Hematopoietic multipotent progenitor cell treated with erythropoietin and hydrocortisone succinate and interleukin-3 and kit ligand, for 17 days (in vitro differentiated cells): ENCODE results near the gene KCNK3.

Experiments
- DNase-seq: peaks from one replicate; pipeline ENCODE4 v3.0.0-alpha.2; 2015; ENCODE audit warnings: low spot score

Gene KCNK3

DNA sequence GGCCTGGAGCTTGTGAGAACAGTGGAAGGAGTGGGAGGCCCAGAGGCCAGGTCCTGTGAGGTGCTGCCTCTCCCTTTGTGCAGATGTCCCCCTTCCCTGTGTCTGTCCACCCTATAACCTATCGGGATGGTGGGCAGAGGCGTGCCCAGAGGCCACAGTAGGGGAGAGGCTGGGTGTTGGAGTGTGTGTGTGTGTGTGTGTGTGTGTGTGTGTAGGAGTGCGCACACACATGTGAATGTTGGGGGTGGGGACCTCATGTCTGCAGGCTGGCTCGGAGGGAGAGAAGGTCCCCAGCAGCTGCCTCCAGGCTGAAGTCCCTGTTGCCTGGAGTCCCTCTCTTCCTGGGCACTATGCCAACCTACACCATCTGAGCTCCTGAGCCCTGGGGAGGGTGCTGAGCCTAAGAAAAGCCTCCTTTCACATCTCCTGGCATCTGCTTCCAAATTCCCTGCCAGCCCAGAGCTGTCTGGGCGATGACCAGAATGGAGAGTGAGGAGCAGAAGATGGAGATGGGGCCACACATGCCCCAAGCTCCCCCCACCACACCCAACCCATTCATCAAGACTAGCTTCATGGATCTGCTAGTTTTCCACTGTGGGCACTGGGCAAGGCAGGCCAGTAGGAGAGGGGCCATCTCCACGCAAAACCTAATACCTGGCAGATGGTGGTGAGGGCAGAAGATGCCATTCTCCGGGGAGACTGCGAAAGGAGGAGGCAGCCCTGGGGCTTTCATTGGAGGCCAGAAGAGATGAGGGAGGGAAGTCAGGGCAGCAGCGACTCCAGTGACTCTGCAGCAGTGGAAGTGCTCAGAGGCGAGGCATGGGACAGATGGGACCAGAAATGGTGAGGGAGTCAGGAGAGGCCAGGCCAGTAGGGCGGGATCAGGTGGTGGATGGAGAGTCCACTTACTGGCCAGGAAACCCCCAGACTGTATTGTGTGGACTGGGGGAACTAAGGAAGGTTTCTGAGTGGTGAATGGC is 20.3 kb downstream of the KCNK3 start:
- DNase-seq, result no peak

DNA sequence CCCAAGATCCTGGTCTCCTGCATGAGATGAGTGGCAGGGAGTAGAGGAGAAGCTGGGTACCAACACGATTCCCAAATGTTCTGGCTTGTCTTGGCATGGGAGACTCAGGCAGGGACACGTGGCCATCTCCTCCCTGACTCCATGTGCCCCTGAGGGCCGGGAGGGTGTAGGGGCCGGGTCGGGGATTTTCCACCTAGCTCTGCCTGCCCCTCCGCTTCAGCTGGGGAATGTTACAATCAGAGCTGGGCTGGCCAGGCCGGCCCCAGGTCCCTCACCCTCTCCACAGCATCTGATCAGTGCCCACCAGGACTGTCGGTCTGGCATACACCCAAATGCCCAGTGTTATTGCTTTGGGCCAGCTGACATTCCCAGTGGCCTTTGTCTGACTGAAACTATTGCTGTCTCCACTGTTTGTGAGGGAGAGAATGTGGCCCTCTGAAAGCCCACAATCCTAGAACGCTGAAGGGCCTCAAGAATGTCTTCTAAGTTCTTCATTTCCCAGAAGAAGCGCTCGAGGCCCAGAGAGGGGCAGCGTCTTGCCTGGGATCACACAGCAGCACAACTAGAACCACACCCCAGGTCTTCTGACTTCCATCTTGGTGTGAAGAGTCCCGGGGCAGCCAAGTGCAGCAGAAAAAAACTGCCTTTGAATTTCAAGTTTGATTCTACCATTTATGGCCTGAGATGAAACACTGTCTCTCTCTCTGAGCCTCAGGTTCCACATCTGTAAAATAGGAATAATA is 23.2 kb downstream of the KCNK3 start:
- no peak for DNase-seq

DNA sequence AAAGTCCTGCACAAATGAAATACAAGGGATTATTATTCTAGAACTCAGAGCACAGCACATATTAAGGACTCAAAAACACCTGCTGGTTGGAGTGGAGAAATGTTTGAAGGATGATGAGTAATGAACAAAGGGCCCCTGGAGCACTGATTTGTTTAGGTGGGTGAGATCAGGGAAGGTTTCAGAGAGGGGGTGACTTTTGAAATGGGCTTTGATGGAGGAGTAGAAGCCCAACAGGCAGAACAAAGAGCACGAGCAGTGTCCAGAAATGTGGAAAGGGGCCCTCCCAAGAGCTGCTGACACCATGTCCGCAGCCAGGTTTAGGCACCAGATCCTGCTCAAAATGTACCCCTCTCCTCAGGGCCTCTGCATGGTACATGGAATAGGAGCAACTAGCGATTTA is 23.8 kb downstream of the KCNK3 start:
- no peak for DNase-seq

DNA sequence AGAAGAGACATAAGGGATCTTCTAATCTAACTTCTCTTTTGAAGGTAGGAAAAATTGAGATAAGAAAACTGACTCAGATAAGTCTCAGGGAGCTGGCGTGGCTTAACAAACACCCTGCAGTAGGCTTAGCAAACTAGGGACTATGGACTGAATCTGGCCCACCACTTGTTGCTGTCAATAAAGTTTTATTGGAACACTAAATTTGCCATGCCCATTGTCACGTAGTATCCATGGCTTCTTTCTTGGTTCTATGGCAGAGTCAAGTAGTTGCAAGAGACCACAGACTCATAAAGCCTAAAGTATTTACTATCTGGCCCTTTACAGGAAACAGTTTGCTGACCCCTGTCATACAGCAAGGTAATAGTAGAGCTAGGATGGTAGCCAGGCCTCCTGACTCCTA is 24.2 kb downstream of the KCNK3 start:
- DNase-seq, result no peak

DNA sequence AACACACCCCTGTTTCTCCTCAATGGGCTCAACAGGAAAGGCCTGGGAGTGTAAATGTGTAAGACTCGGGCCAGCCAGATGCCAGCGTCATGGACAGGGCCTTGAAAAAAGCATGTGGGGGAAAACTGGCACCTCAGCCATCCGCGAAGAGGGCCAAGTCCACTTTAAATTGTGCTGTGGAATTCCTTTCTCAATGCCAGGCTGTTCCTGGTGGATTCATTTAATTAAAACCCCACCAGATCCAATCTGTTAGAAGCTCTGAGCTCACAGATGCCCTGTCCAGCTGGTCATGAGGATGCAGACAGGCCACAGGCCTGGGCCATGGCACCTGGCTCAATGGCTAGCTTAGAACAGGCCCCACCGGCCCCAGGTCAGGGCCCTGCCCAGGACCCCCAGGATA is 24.8 kb downstream of the KCNK3 start:
- DNase-seq, result no peak

DNA sequence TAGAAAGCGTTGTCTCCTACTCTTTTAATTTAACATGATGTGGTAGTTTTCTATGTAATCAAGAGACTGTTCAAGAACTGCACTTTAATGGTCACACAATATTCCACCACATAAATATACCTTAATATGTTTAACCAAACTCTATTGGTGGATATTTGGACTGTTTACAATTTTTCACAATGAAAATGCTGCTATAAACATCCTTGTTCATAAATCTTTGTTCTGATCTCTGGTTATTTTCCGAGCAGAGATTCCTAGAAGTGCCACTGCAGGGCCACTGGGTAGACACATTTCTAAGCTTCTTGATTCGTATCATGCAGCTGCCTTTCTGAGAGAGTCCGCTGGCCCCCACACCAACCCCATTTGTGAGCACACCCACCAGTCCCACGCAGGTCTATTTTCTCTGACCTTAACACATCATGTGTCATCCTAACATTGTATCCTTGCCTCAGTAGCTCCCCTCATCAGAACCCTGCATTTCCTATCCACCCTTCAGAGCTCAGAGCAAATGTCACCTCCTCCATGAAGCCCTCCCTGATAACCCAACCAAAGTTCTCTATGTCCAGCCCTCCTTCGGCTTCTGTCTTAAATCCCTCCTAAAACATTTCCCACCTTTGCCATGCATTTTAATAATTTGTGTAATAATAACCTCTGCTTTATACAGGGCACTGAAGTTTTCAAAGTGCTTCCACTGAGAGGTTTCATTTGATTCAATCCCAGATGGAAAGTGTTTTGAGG is 26.6 kb downstream of the KCNK3 start:
- DNase-seq, result no peak

DNA sequence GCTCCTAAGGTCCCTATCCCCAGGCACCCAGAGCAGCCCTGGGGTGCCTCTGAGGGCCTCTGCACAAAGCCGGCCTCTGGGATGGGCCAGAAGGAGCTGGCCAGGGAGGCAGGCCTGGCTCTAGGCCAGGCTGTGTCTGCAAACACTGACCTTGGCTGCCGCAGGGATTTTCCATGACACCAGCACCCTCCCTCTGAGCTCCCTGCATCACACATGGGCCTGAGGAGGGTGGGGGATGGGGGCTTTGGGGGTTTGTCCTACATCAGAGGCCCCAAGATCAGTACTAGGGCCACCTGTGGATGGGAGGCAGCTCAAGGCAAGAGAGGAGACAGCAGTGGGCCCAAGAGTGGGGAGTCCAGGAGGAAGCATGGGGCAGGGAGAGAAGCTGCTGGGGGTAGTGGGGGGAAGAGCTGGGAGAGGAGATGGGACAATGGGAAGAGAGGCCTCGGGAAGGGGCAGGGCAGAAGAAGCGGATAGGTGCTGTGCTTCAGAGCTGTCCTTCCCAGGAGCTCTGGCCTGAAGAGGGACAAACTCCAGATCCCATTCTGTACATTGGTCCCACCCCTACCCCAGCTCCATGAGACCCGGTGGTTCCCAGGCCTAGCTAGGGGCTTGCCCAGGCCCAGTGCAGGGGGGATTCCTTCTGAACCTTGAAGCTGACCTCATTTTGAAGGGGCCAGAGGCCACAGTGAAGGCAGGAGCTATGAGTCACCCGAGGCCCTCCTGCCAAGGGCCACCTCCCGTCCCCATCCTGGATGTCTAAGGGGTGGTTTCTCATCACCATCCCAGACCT is 28.0 kb downstream of the KCNK3 start:
- no peak for DNase-seq

DNA sequence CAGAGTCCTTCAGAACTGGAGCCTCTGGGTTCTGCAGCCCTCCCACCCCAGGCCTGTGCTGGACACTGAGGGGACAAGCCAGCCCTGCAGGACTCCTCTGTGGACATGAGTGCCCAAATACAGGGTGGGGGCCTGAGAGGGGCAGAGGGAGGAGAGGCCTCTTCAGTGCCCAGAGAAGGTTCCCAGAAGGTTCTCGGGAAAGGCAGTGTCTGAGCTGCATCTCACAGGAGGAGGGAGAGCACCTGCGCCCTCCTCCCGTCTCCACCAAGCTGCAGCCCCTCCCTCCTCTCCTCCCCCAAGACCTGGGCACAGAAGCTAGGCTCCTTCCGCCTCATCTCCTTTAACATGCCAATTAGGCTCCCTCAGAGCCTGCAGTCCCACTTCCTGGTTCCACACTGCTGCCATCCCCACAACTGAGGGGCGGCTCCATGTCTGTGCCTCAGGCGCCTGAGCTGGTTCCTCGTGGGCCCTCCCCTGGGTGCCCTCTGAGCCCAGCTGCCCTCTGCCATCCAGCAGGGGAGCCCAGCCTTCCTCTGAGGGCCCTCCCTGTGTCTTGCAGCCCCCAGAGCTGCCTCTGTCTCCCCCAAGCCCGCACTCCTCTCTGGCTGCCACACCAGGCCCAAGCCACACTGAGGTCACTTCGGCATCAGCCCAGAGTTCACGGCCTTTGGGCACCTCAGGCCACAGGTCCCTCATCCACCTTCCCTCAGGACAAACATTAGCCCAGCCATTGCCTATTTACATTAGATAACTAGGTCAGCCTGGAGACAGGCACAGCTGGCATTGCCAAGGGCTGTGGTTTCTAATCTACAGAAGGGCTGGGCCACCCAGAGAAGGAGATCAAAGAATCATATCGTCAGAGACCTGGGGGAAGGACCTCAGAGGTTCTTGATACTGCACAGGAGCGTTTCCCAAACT is 28.9 kb downstream of the KCNK3 start:
- DNase-seq, result no peak

DNA sequence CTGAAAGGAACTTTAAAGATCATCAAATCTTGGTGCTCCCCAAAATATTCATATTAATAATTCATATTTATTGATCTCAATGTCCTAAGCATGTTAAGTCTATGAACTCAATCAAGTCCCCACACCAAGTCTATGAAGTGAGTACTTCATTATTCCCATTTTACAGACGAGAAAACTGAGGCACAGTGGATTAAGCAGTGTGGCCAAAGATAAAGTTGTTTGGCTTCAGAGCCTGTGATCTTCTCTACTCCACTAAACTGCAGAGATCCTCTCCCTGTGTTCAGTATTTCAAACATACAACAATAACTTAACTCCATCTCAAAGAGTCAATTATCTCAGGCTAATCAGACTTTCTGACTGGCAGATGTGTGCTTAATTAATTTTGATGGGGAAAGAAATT is 29.8 kb downstream of the KCNK3 start:
- DNase-seq, result no peak

DNA sequence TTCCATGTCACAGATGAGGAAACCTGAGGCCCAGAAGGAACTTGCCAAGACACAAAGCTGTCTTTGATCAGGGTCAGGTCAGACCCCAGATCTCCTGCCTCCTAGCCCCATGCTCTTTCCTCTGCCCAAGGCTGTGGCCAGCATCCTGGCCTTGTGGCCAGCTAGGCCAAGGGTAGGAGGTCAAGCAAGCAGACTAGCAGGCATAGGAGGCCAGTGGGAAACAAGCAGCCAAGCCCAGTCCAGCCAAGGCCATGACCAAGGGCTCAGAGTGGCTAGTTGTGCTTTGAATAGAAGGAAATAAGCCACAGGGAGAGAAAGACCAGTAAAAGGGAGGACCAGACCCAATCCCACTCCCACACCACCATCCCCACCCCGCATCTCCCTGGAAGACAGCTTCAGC is 30.4 kb downstream of the KCNK3 start:
- DNase-seq, result no peak

DNA sequence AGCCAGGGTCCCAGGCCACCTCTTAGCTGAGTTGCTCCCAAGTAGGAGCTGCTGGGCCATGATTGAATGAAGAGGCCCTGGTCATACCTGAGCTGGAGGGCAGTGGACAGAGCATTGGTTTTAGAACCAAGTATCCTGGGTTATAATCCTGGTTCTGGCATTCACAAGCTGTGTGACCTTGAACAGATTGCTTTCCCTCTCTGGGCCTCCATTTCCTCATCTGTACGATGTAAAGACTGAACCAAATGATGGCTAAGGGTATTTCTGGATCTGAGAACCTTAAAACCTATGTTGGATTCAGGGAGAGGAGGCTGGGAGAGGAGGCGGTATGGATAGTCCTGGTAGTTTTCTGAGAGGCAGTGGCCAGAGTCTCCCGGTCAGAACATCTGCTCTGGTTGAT is 31.0 kb downstream of the KCNK3 start:
- no peak for DNase-seq

DNA sequence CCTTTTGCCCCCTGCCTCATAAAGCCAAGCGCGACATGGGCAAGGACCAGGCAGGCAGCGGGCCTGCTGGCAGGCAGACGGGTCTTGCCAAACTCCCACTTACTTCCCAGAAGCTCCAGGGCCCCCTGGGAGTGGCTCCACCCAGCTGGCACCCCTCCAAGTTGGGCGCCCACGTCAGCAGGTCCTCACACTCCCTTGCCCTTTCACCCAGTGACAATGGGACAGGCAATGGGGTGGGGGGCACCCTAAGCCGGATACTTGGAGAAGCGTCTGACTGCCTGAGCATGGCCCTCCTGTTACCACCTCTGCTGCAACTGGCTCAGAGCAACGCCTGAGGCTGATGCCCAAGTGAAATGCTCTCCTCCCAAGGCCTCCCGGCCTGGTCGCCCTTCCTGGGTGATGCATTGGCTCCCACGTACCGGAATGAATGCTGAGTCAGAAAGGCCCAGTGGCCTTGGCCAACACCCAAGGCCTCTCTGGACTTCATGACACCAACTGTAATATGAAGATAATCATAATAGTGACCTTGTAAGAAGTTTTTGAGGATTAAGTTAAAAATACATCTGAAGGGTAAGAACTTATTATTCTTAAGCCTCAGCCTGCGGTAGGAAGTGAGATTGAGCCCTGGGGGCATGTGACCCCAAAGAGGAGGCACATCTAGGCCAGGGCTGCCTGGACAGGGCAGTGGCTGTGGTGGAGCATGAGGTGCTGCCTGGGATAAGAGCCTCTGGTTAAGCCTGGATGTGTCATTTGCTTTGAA is 31.6 kb downstream of the KCNK3 start:
- DNase-seq, result no peak

DNA sequence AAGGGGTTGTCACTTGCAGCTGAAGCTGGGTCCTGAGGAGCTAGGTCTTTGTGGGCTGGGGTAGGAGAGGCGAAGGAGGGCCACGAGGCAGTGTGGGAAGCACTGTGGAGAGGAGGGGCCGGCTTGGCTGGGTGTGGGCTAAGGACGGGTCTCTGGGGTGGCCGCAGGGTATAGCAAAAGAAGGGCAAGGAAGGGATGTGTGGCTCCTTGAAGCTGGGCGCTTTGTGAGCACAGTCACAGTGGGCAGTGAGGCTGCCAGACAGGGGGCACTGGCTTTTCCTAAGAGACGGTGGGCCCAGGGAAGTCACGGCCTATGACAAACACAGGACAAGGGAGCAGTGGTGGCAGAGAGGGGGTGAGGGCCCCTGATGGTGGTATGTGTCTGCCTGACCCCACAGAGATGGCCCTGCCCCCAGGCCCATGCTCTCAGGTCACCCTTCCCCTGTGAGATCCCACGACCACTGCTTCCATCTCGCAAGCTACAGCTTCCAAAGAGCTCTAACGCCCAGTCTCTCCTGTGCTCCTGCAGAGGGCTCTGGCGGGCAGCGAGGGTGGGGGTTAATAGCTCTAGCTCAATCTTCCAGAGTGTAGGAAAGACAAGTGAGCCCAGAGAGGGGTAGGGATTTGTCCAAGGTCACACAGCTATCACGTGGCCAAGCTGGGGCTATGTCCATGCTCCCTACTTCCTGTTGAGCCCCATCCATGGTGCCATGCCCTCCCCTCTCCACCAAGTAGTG is 32.4 kb downstream of the KCNK3 start:
- no peak for DNase-seq

DNA sequence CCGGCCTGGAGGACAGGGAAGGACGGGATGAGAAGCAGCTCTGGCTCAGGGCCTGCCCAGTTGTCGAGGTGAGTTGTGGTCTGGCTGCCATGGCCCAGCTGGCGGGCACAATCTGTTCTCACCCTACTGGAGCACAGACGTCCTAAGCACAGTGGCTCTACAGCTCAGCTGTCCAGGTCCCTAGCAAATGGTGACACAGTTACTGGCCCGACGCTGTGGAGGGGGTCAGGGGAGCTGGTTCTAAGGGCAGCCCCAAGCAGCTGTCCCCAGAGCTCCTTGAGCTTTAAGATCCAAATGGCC is 32.9 kb downstream of the KCNK3 start:
- DNase-seq, result no peak

DNA sequence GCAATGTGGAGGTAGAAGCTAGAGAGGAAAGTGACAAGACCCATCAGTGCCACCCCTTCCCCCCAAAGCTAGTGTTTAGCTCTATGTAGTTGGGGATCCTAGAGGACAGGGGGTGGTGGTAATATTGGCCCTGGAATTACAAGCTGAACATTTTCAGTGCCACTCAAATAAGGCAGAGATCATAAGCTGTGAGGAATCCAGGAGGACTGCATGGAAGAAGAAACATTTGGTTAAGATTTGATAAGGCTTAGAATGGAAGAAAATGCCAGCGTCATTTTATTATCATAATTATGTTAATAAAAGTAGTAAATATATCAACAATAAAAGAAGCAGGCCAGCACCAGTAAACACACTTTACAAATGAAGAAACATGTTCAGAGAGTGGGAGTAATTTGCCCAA is 33.7 kb downstream of the KCNK3 start:
- no peak for DNase-seq

DNA sequence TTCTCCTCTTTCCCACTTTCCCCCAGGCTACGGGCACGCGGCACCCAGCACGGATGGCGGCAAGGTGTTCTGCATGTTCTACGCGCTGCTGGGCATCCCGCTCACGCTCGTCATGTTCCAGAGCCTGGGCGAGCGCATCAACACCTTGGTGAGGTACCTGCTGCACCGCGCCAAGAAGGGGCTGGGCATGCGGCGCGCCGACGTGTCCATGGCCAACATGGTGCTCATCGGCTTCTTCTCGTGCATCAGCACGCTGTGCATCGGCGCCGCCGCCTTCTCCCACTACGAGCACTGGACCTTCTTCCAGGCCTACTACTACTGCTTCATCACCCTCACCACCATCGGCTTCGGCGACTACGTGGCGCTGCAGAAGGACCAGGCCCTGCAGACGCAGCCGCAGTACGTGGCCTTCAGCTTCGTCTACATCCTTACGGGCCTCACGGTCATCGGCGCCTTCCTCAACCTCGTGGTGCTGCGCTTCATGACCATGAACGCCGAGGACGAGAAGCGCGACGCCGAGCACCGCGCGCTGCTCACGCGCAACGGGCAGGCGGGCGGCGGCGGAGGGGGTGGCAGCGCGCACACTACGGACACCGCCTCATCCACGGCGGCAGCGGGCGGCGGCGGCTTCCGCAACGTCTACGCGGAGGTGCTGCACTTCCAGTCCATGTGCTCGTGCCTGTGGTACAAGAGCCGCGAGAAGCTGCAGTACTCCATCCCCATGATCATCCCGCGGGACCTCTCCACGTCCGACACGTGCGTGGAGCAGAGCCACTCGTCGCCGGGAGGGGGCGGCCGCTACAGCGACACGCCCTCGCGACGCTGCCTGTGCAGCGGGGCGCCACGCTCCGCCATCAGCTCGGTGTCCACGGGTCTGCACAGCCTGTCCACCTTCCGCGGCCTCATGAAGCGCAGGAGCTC is 35.4 kb downstream of the KCNK3 start:
- no peak for DNase-seq

DNA sequence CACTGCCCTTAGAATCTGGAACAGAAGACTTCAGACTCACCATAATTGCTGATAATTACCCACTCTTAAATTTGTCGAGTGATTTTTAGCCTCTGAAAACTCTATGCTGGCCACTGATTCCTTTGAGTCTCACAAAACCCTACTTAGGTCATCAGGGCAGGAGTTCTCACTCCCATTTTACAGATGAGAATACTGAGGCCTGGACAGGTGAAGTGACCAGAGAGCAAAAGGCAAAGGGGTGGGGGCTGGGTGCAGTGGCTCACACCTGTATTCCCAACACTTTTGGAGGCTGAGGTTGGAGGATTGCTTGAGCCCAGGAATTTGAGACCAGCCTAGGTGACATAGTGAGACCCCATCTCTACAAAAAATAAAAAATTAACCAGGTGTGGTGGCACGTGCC is 36.8 kb downstream of the KCNK3 start:
- no peak for DNase-seq
